Neutrophil (primary cell): ENCODE data around the gene BLVRB.
A peak's percentile ranks its signal among the peaks of the same experiment; 100 is the strongest.

ENCODE experiments used
- H3K27ac ChIP-seq: fragments of 200-600 bp; sonication (generic); 2 replicates; pipeline ENCODE4 v1.5.1; 2016; ENCODE audit warnings: mild to moderate bottlenecking, moderate library complexity
- H3K27me3 ChIP-seq: fragments of 200-600 bp; sonication (generic); 2 replicates; pipeline ENCODE4 v1.6.0; 2016; ENCODE audit warnings: mild to moderate bottlenecking
- H3K36me3 ChIP-seq: fragments of 200-600 bp; sonication (generic); 2 replicates; pipeline ENCODE4 v1.5.1; 2017
- H3K4me1 ChIP-seq, 2 experiments: fragments of 200-600 bp in 1 of 2; sonication (generic) in 1 of 2; 1 replicate in 1 of 2; 2 replicates in 1 of 2; pipeline versions ENCODE4 v1.5.1 to v1.6.1; 2013 to 2016; ENCODE audit warnings: low read depth in 1 of 2, low read length in 1 of 2, mild to moderate bottlenecking in 1 of 2, moderate library complexity in 1 of 2; ENCODE audit not compliant: control insufficient read depth in 1 of 2, insufficient read depth in 1 of 2
- H3K4me3 ChIP-seq, 2 experiments: fragments of 200-600 bp in 1 of 2; sonication (generic) in 1 of 2; 1 replicate in 1 of 2; 2 replicates in 1 of 2; pipeline ENCODE4 v1.5.1; 2013 to 2016; ENCODE audit warnings: low read depth in 1 of 2, low read length in 1 of 2, mild to moderate bottlenecking in 1 of 2, moderate library complexity in 1 of 2
- H3K9me3 ChIP-seq: fragments of 200-600 bp; sonication (generic); 2 replicates; pipeline ENCODE4 v1.5.1; 2016
- TF ChIP-seq, protein P1 (sequence below): fragments of 200-600 bp; sonication (generic); IDR thresholded peaks from 2 replicates; pipeline ENCODE4 v1.5.1; 2016; ENCODE audit warnings: antibody characterized with exemption

The BLVRB gene

DNA sequence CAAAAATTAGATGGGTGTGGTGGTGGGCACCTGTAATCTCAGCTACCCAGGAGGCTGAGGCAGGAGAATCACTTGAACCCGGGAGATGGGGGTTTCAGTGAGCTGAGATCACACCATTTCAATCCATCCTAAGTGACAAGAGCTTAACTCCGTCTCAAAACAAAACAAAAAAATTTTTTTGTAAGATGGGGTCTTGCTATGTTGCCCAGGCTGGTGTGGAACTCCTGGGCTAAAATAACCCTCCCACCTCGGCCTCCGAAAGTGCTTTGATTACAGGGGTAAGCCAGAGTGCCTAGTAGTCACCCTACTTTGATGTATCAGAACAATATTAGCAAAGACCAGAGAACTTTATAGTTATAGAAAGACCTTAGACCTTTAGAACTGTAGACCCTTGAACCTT is 9.2 kb upstream of the BLVRB start:
- H3K9me3 ChIP-seq: no peaks in the 10 kb centered on the region

DNA sequence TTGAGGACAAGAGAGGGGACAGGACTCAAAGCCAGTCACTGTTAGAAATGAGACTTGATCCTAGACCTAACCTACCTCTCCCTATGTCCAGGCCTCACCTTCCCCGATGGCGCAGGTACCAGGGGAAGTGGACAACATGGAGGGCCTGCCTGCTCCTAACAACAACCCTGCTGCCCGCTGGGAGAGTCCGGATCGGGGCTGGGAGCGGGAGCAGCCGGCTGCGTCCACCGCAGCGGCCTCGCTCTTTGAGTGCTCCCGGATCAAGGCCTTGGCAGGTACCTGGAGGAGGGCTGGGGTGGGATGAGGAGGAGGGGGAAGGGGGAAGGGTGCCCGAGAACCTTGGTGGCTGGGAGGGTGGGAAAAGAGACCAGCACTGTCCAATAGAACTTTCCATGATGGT is 7.0 kb upstream of the BLVRB start:
- H3K27me3 ChIP-seq: peaks cover 38% of the 10 kb centered on the region
- H3K4me3 ChIP-seq: no peak overlapping the region
- no peaks in the 10 kb centered on the region for H3K4me1 ChIP-seq
- TF ChIP-seq, protein P1, sequence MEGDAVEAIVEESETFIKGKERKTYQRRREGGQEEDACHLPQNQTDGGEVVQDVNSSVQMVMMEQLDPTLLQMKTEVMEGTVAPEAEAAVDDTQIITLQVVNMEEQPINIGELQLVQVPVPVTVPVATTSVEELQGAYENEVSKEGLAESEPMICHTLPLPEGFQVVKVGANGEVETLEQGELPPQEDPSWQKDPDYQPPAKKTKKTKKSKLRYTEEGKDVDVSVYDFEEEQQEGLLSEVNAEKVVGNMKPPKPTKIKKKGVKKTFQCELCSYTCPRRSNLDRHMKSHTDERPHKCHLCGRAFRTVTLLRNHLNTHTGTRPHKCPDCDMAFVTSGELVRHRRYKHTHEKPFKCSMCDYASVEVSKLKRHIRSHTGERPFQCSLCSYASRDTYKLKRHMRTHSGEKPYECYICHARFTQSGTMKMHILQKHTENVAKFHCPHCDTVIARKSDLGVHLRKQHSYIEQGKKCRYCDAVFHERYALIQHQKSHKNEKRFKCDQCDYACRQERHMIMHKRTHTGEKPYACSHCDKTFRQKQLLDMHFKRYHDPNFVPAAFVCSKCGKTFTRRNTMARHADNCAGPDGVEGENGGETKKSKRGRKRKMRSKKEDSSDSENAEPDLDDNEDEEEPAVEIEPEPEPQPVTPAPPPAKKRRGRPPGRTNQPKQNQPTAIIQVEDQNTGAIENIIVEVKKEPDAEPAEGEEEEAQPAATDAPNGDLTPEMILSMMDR: no peak
- H3K27ac ChIP-seq: no peak overlapping the region
- H3K36me3 ChIP-seq: no peaks in the 10 kb centered on the region
- no peaks in the 10 kb centered on the region for H3K9me3 ChIP-seq

More for the DNA sequence above, 9.2 kb upstream of the BLVRB start:
- Histone ChIP-seq H3K4me1 (no peaks in the 10 kb centered on the region), H3K4me3 (no peak overlapping the region), H3K36me3 (no peaks in the 10 kb centered on the region), H3K27me3 (peaks cover 30% of the 10 kb centered on the region), H3K27ac (no peak overlapping the region)
- TF ChIP-seq, protein P1: no peak

DNA sequence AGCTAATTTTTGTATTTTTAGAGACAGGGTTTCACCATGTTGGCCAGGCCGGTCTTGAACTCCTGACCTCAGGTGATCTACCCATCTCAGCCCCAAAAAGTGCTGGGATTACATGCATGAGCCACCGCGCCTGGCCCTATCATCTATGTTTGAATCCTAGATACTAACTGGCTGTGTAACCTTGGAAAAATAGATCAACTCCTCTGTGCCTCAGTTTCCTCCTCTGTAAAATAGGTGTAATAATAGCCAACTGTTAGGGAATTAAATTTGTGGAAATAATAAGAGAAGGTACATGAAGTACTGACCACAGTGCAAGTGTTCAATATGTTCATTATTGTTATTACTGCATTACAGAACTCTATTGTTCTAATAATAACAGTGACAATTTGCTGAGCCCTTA is 5.6 kb upstream of the BLVRB start:
- Histone ChIP-seq H3K27me3 (peaks cover 51% of the 10 kb centered on the region), H3K36me3 (no peaks in the 10 kb centered on the region), H3K4me1 (peaks cover 7 to 8% of the 10 kb centered on the region in 2 experiments), H3K9me3 (no peaks in the 10 kb centered on the region), H3K27ac (no peak overlapping the region), H3K4me3 (no peak overlapping the region)
- TF ChIP-seq, protein P1: no peak

DNA sequence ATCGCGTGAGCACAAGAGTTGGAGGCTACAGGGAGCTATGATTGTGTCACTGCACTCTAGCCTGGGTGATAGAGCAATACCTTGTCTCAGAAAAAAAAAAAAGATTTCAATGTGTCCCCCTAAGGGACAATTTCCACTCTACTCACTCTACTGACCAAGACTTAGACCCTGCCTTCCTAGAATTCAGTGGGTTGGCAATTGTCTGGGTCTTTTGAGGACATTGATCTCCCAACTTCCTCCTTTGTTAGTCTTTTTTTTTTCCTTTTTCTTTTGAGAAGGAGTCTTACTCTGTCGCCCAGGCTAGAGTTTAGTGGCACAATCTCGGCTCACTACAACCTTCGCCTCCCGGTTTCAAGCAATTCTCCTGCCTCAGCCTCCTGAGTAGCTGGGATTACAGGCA is 3.5 kb upstream of the BLVRB start:
- H3K4me1 ChIP-seq: peaks cover 25 to 29% of the 10 kb centered on the region in 2 experiments
- TF ChIP-seq, protein P1: no peak
- no peak overlapping the region for H3K4me3 ChIP-seq
- peaks cover 54% of the 10 kb centered on the region for H3K27me3 ChIP-seq
- no peaks in the 10 kb centered on the region for H3K36me3 ChIP-seq
- H3K9me3 ChIP-seq: no peaks in the 10 kb centered on the region
- H3K27ac ChIP-seq: no peak overlapping the region

DNA sequence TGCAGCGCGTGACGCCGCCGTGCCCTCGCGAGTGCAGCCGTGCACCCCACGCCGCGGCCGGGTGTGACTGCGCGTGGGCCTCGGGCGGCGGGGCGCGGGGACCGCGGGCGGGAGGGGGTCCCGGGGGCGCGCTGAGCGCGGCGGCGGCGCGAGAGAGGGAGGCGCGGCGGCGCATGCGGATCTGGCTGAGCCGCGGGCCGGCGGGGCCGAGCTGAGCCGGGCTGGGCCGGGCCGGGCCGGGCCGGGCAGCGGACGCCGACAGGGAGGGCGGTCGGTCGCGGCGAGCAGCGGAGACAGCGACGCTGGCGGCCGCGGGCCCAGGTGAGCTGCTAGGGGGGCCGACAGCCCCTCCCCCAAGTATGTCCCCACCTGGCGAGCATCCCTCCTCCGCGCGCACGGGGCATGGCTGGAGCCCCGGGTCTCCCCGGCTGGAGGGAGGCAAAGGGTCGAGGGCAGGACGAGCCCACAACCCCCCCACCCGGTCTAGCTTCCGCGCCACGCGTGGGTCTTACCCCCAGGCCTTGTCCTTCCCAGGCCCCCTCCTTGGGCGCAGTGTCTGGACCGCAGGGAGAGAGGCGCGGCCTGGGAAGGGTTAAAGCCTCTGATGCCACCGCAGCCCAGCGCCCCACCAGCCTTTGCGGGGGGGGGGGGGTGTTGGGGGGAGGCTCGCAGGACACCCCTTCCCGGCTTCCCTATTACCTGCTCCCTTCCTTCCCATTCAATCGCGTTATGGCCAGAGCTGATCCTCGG is 1.6 kb upstream of the BLVRB start, which contains the start of gene SPTBN4:
TSS of gene SPTBN4 (plus strand) at position 17 of the 750 bp plus-strand sequence. CDS start 5,621 bp downstream, outside the sequence.
- TF ChIP-seq, protein P1: no peak
- Histone ChIP-seq H3K9me3 (no peaks in the 10 kb centered on the region), H3K4me1 (peaks cover 31 to 39% of the 10 kb centered on the region in 2 experiments), H3K36me3 (no peaks in the 10 kb centered on the region), H3K4me3 (peak within 1 kb of the TSS; percentile 70 to 83), H3K27me3 (peaks cover 54% of the 10 kb centered on the region), H3K27ac (peak within 1 kb of the TSS; percentile 66)
